Measurements from ENCODE around the gene SLITRK1. TPM values are rescaled to one million over a fixed set of nuclear protein-coding genes. Genes with fewer than 3 reads are reported as not detected.

SLITRK1 gene
- total and polyA plus RNA-seq, 2 donors: 0.05 to 0.07 TPM

- no peak for DNase-seq (ENCODE audit: low read depth in 6 of 9, low spot score in 9 of 9)
- no peak overlapping the region for H3K4me3 ChIP-seq (ENCODE audit: low read length in 2 of 2)
- no peaks in the 10 kb centered on the region for H3K9me3 ChIP-seq (ENCODE audit: control insufficient read depth in 2 of 2, insufficient read depth in 1 of 2, low read length in 1 of 2)
- no peaks in the 10 kb centered on the region for H3K4me1 ChIP-seq (ENCODE audit: control insufficient read depth in 2 of 2, insufficient read depth in 2 of 2, low read length in 2 of 2)
- H3K27me3 ChIP-seq (ENCODE audit: control insufficient read depth in 2 of 2, insufficient read depth in 1 of 2, low read length in 1 of 2): no peaks in the 10 kb centered on the region
- no peak overlapping the region for H3K27ac ChIP-seq (ENCODE audit: low read depth in 1 of 2, low read length in 1 of 2)
- WGBS: 76% methylated on average over 3 of the region's 3 CpGs
- no peaks in the 10 kb centered on the region for H3K36me3 ChIP-seq (ENCODE audit: control insufficient read depth in 2 of 2, insufficient read depth in 2 of 2, low read length in 1 of 2)
Observed at GRCh38 chr13:83895994-83896580, 13.8 kb upstream of the SLITRK1 start.

GRCh38 chr13:83890358-83890757 is 8.1 kb upstream of the SLITRK1 start:
- no peak for DNase-seq (ENCODE audit: low read depth in 6 of 9, low spot score in 9 of 9)
- Histone ChIP-seq H3K36me3 (ENCODE audit: control insufficient read depth in 2 of 2, insufficient read depth in 2 of 2, low read length in 1 of 2) (no peaks in the 10 kb centered on the region), H3K9me3 (ENCODE audit: control insufficient read depth in 2 of 2, insufficient read depth in 1 of 2, low read length in 1 of 2) (no peaks in the 10 kb centered on the region), H3K27me3 (ENCODE audit: control insufficient read depth in 2 of 2, insufficient read depth in 1 of 2, low read length in 1 of 2) (no peaks in the 10 kb centered on the region), H3K27ac (ENCODE audit: low read depth in 1 of 2, low read length in 1 of 2) (no peak overlapping the region), H3K4me3 (ENCODE audit: low read length in 2 of 2) (no peak overlapping the region), H3K4me1 (ENCODE audit: control insufficient read depth in 2 of 2, insufficient read depth in 2 of 2, low read length in 2 of 2) (no peaks in the 10 kb centered on the region)
- 99% methylated on average over 3 of the region's 3 CpGs for WGBS

GRCh38 chr13:83884141-83884540 is 1.9 kb upstream of the SLITRK1 start:
- Histone ChIP-seq H3K36me3 (ENCODE audit: control insufficient read depth in 2 of 2, insufficient read depth in 2 of 2, low read length in 1 of 2) (no peaks in the 10 kb centered on the region), H3K4me3 (ENCODE audit: low read length in 2 of 2) (no peak overlapping the region), H3K27ac (ENCODE audit: low read depth in 1 of 2, low read length in 1 of 2) (no peak overlapping the region), H3K27me3 (ENCODE audit: control insufficient read depth in 2 of 2, insufficient read depth in 1 of 2, low read length in 1 of 2) (peaks cover 19 to 48% of the 10 kb centered on the region in 2 donors), H3K4me1 (ENCODE audit: control insufficient read depth in 2 of 2, insufficient read depth in 2 of 2, low read length in 2 of 2) (peaks cover 0 to 8% of the 10 kb centered on the region in 2 donors), H3K9me3 (ENCODE audit: control insufficient read depth in 2 of 2, insufficient read depth in 1 of 2, low read length in 1 of 2) (no peaks in the 10 kb centered on the region)
- no peak for DNase-seq (ENCODE audit: low read depth in 6 of 9, low spot score in 9 of 9)

- peaks cover 19 to 57% of the 10 kb centered on the region in 2 donors for H3K27me3 ChIP-seq (ENCODE audit: control insufficient read depth in 2 of 2, insufficient read depth in 1 of 2, low read length in 1 of 2)
- no peak overlapping the region for H3K27ac ChIP-seq (ENCODE audit: low read depth in 1 of 2, low read length in 1 of 2)
- peaks cover 0 to 8% of the 10 kb centered on the region in 2 donors for H3K4me1 ChIP-seq (ENCODE audit: control insufficient read depth in 2 of 2, insufficient read depth in 2 of 2, low read length in 2 of 2)
- 19% methylated on average over 14 of the region's 14 CpGs for WGBS
- H3K4me3 ChIP-seq (ENCODE audit: low read length in 2 of 2): no peak overlapping the region
- H3K36me3 ChIP-seq (ENCODE audit: control insufficient read depth in 2 of 2, insufficient read depth in 2 of 2, low read length in 1 of 2): no peaks in the 10 kb centered on the region
- DNase-seq (ENCODE audit: low read depth in 6 of 9, low spot score in 9 of 9): no peak
- no peaks in the 10 kb centered on the region for H3K9me3 ChIP-seq (ENCODE audit: control insufficient read depth in 2 of 2, insufficient read depth in 1 of 2, low read length in 1 of 2)
Observed at GRCh38 chr13:83883061-83883523, 818 bp upstream of the SLITRK1 start.

- no peak overlapping the region for H3K4me3 ChIP-seq (ENCODE audit: low read length in 2 of 2)
- H3K9me3 ChIP-seq (ENCODE audit: control insufficient read depth in 2 of 2, insufficient read depth in 1 of 2, low read length in 1 of 2): no peaks in the 10 kb centered on the region
- 17% methylated on average over 9 of the region's 9 CpGs for WGBS
- DNase-seq (ENCODE audit: low read depth in 6 of 9, low spot score in 9 of 9): no peak
- H3K36me3 ChIP-seq (ENCODE audit: control insufficient read depth in 2 of 2, insufficient read depth in 2 of 2, low read length in 1 of 2): no peaks in the 10 kb centered on the region
- peaks cover 19 to 62% of the 10 kb centered on the region in 2 donors for H3K27me3 ChIP-seq (ENCODE audit: control insufficient read depth in 2 of 2, insufficient read depth in 1 of 2, low read length in 1 of 2)
- peaks cover 0 to 8% of the 10 kb centered on the region in 2 donors for H3K4me1 ChIP-seq (ENCODE audit: control insufficient read depth in 2 of 2, insufficient read depth in 2 of 2, low read length in 2 of 2)
- no peak overlapping the region for H3K27ac ChIP-seq (ENCODE audit: low read depth in 1 of 2, low read length in 1 of 2)
Observed at GRCh38 chr13:83882606-83882959, 309 bp upstream of the SLITRK1 start.

GRCh38 chr13:83881140-83881684 is 1.1 kb downstream of the SLITRK1 start:
- H3K36me3 ChIP-seq (ENCODE audit: control insufficient read depth in 2 of 2, insufficient read depth in 2 of 2, low read length in 1 of 2): no peaks in the 10 kb centered on the region
- DNase-seq (ENCODE audit: low read depth in 6 of 9, low spot score in 9 of 9): peak in 1 of 9 donors; percentile 1
- no peak overlapping the region for H3K4me3 ChIP-seq (ENCODE audit: low read length in 2 of 2)
- H3K9me3 ChIP-seq (ENCODE audit: control insufficient read depth in 2 of 2, insufficient read depth in 1 of 2, low read length in 1 of 2): no peaks in the 10 kb centered on the region
- 4% methylated on average over 19 of the region's 19 CpGs for WGBS
- peaks cover 0 to 8% of the 10 kb centered on the region in 2 donors for H3K4me1 ChIP-seq (ENCODE audit: control insufficient read depth in 2 of 2, insufficient read depth in 2 of 2, low read length in 2 of 2)
- no peak overlapping the region for H3K27ac ChIP-seq (ENCODE audit: low read depth in 1 of 2, low read length in 1 of 2)
- peaks cover 19 to 62% of the 10 kb centered on the region in 2 donors for H3K27me3 ChIP-seq (ENCODE audit: control insufficient read depth in 2 of 2, insufficient read depth in 1 of 2, low read length in 1 of 2)

GRCh38 chr13:83880275-83881139 is 1.8 kb downstream of the SLITRK1 start:
- WGBS: 9% methylated on average over 26 of the region's 26 CpGs
- peaks cover 19 to 62% of the 10 kb centered on the region in 2 donors for H3K27me3 ChIP-seq (ENCODE audit: control insufficient read depth in 2 of 2, insufficient read depth in 1 of 2, low read length in 1 of 2)

GRCh38 chr13:83879431-83880171 is 2.7 kb downstream of the SLITRK1 start:
- Histone ChIP-seq H3K36me3 (ENCODE audit: control insufficient read depth in 2 of 2, insufficient read depth in 2 of 2, low read length in 1 of 2) (no peaks in the 10 kb centered on the region), H3K27me3 (ENCODE audit: control insufficient read depth in 2 of 2, insufficient read depth in 1 of 2, low read length in 1 of 2) (peaks cover 19 to 62% of the 10 kb centered on the region in 2 donors), H3K4me1 (ENCODE audit: control insufficient read depth in 2 of 2, insufficient read depth in 2 of 2, low read length in 2 of 2) (peaks cover 0 to 8% of the 10 kb centered on the region in 2 donors), H3K9me3 (ENCODE audit: control insufficient read depth in 2 of 2, insufficient read depth in 1 of 2, low read length in 1 of 2) (no peaks in the 10 kb centered on the region), H3K27ac (ENCODE audit: low read depth in 1 of 2, low read length in 1 of 2) (no peak overlapping the region), H3K4me3 (ENCODE audit: low read length in 2 of 2) (no peak overlapping the region)
- 6% methylated on average over 33 of the region's 33 CpGs for WGBS
- peak in 1 of 9 donors; percentile 3 for DNase-seq (ENCODE audit: low read depth in 6 of 9, low spot score in 9 of 9)

More at GRCh38 chr13:83880275-83881139, 1.8 kb downstream of the SLITRK1 start:
- peak overlapping the region in 1 of 2 donors; percentile 3 for H3K27ac ChIP-seq (ENCODE audit: low read depth in 1 of 2, low read length in 1 of 2)
- H3K4me3 ChIP-seq (ENCODE audit: low read length in 2 of 2): no peak overlapping the region
- H3K4me1 ChIP-seq (ENCODE audit: control insufficient read depth in 2 of 2, insufficient read depth in 2 of 2, low read length in 2 of 2): peaks cover 0 to 8% of the 10 kb centered on the region in 2 donors
- H3K36me3 ChIP-seq (ENCODE audit: control insufficient read depth in 2 of 2, insufficient read depth in 2 of 2, low read length in 1 of 2): no peaks in the 10 kb centered on the region
- H3K9me3 ChIP-seq (ENCODE audit: control insufficient read depth in 2 of 2, insufficient read depth in 1 of 2, low read length in 1 of 2): no peaks in the 10 kb centered on the region
- DNase-seq (ENCODE audit: low read depth in 6 of 9, low spot score in 9 of 9): peak in 1 of 9 donors; percentile 1
